ENCODE measurements around the gene ETS1.

ETS1 gene

DNA sequence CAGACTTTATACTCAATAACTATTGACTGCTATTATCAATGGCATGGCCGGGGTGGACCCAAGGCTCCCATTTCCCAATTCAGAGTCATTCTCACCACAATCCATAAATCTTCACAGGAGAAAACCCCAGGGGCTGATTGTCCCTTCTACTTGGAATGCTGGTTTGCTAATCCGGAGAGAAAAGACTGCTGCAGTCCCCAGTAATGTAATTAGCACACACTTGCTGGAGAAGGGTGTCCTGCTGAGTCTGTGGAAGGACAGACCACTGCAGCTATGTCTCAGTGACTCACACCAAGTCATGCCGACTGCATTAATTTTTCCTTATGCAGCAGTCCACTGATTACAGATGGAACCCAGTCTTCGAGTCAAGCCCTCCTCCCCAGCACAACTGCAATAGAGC is 5.9 kb upstream of the ETS1 start:
- no peak for DNase-seq

DNA sequence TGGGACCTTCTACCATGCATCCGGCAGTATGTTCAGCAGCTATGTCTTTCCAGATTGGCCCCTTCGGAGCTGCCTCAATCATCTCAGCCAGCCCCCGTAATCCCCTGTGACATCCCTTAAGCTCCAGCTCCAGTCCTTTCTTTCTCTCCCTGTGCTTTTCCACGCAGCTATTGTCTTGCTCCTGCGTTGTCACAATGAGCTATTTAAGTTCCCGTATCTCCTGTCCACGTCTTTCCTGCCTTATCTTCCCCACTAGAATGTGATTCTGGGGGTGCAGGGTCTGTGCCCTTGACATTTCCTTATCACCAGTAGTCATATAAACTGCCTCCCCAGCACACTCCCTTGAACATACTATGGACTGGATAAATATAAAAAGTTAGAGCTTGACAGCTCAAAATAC is 5.1 kb upstream of the ETS1 start:
- DNase-seq = no peak

DNA sequence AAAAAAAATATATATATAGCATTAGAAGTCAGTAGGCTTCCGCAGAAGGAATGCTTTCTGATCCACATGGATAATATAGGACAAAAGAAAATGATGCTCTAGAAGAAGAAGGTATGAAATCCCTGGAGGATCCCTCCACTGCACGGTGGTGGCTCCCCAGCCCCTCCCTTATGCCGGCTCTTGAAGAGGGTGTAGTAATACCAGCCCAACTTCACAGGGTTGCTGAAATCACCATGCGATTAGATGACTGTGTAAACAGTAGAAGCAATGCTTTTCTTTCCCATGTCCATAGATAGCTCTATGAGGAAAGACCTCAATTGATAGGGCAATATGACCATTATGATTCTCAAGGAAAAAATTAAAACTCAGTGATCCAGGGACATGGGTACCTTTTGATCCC is 3.2 kb upstream of the ETS1 start:
- no peak for DNase-seq

DNA sequence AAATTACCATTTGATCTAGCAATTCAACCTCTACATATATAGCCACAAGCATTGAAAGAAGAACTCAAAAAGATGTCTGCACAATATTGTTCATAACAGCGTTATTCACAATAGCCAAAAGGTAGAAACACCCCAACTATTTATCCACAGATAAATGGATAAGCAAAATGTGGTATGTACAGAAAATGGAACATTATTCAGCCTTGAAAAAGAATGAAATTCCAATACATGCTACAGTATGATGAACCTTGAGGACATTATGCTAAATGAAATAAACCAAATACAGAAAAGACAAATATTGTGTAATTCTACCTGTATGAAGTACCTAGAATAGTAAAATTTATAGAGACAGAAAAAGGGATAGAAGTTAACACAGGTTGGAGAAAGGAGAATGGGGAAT is 2.6 kb upstream of the ETS1 start:
- DNase-seq = no peak

DNA sequence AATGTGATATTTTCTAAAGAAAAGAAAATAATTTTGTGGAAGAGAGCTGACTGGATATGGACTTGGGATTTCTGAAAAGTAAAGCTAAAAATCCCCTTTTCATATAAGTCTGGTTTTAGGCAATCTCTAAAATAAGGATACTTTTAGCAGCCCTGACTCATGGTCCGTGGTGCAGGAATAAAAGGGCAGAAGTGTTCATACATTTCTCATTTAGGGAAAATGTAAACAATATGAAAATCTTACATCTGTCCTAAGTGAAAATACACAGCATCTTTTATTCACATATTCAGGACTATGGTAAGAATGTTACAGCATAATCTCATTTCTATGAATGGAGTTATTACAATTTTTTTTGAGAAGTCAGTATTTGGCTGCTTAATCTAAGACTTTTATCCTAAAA is 735 bp upstream of the ETS1 start:
- DNase-seq = no peak

DNA sequence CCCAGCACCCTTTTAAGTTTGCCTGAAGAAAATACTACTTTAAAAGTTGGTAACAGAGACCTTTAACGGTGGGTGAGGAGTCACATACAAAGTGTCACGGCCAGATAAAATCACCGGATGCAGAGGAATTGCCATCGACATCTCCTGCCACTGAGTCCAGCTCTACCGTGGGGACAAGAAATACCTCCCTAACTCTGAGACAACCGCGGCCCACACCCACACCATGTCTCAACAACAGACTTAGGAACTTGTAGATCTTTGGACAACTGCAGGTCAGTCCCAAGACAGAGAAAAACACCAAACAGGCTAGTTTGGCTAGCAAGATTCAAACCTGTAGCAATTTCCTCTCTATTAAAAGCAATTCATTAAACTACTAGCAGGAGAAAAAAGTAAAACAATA is 669 bp downstream of the ETS1 start:
- DNase-seq = no peak

DNA sequence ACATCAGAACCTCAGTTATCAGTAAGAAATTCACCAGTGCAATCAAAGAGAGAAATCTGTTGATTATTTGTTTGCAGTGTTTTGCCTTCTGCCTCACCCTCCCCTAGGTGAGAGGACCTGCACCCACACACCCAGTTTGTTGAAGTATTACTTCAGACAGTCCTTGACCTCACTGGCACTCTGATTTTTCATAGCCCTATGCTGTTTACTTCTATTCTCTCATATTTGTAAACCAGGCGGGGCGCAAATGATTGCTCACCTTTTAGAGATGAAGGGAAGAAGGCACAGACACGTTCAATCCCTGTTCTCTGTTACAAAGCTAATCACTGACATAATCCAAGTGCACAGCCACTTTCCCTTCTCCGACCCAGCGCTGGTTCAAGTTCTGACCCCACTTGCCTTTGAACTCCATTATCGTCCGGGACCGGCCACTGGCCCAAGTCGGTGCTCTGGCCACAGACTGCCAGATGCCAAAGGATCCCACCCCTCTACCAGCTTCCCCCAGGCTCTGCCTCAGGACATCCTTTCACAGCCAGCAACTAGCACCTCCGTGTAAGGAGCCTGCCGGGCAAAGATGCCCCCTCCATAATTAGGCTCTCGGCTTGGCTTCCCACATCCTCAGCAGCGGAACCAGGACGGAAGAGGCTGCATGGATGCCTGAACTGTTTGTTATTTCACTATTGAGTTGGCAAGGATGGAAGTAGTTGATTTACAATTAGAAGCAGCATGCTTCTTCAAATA is 1.7 kb downstream of the ETS1 start:
- DNase-seq = no peak

DNA sequence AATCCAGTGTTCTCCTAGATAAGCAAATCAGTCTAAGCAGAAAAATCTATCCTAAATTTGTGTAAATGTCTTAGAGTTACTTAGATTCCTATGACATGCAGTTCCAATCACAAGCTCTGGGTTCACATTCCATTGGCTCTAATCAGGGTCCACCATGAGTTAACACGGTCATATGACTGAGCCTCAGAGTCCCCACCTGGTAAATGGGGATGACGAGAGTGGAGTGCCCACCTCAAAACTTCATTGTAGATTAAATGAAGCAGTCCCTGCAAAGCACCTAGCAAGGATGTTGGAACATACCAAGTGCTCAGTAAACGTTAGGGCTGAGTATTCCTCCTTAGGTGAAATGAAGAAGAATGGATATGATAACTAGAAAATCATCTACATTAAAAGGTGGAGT is 3.1 kb downstream of the ETS1 start:
- no peak for DNase-seq

DNA sequence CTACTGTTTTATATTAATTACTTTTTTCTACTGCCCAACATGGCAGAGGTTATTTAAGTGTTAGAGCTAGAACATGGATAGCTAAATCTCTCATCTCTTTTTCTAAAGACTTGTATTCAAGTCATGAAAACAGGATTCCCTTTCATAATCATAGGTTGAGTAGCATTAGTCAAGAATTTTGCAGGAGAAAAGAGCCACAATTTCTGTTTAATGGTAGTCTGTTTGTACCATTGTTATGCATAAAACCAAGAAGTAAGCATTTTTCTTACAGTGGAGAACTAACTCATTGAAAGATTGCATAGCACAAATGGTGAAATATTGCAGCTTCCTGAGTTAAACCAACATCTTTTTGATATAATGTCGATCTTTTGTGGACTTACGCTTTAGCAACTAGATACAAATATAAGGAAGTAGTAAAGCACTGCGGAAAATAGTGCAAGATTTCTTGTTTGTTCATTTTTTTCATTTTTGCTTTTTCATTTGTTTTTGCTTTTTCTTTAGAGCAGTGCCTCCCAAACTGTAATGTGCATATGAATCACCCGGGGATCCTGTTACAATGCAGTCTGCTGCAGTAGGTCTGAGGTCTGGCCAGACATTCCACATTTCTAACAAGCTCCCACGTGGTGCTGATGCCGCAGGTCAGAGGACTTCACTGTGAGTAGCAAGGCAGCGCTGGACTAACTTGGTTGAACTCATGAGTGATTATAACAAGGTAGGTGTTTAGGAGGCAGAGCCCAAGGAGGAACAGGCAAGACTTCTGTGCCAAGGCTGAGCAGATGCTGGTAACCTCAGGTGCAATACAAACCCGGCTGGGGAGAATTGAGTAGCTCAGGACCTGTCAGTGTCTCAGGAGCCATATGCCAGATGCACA is 4.6 kb downstream of the ETS1 start:
- DNase-seq = peak; percentile 40 to 43

DNA sequence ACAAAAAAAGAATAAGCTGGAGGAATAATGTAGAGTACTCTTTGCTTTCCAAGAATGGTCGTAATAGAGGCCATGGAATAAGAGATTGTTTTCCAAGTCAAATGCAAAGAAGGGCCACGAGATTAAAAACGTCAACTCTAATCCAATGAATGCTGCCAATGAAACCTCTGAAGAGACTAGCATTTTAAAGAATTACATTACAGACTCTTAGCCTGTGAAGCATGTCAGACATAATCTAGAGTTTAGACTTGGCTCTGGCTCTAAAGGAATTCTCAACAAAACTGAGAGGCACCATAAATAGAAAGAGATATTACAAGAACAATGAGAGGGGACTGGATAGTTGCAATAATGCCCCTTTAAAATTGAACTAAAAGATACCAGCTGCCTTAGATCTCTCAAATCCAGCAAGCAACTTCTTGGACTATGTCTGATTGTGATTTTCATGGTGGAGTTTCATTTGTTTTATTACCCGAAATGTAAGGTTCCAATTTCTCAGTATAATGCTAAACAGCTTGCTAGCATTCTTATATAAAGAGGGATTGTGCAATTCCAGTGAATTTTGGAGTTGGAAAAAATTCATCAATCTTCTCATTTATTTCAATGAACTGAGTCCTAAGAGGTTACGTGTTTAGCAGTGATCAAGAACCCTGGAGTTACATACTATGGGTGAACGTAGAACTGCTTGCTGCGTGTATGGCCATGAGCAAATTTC is 5.6 kb downstream of the ETS1 start:
- no peak for DNase-seq

DNA sequence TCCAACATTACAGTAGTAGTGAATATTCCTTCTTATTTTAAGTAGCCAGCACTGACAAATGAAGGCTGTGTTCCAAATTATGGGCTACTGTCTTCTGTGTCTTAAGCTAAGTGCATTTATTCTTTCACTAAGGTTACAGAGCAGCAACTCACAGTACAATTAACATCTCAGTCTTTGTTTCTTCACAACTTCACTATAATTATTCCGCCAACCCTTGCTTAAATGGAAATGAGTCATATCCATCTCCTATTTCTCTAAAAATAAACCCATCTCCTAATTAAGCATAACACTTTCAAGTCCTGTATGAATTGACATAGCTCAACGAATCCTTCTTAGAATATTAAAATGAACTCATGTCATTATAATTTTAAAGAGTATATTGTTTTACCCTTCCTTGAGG is 6.7 kb downstream of the ETS1 start:
- DNase-seq = no peak

DNA sequence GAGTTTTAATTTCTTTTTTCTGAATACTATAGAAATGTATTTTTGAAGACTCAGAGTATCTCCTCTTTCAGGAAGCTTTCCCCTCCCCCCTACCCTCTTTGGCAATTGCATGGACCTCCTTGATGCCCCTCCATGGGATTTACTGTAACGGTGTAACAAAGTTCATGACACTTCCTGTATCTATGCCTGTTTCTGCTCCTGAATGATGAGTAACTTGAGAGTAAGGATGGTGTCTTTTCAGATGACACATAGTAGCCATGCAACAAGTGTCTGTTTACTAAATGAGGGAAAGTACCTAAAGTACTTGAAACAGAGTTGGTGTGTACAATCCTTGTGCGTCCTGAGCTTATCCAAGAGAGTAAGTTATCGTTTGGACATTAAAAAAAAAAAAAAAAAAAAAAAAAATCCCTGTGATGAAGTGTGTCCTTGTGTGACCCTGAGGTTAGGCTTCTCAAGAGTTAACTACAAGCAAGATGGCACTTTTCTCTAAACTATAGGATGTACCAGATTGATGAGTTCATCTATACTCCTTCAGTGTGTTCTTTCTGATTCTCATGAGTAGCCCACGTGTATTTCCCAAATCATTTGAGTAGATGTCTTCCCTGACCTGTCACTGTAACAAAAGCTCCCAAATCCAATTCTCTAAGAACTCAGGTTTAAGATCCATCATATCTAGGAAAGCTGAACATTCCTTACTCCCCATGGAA is 7.4 kb downstream of the ETS1 start:
- DNase-seq = peak in 1 of 2 experiments; percentile 41

DNA sequence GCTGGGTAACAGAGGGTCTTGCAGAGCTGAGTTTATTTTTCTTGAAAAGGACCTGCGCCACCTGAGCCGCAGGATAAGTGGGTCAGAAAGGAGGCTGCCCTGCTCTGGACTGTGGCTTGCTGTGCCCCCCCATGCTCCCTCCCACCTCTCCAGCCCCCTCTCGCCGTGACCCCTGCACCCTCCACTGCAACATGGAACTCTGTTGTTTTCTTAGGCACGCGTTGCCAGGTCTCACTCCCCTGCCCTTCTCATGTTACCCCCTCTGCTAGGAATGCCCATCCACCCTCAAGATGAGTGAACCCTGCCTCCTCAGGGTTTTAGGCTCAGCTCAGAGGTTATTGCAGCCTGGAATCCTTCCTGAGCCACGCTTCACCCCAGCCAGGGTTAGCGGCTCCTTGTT is 10.8 kb downstream of the ETS1 start:
- DNase-seq = no peak

DNA sequence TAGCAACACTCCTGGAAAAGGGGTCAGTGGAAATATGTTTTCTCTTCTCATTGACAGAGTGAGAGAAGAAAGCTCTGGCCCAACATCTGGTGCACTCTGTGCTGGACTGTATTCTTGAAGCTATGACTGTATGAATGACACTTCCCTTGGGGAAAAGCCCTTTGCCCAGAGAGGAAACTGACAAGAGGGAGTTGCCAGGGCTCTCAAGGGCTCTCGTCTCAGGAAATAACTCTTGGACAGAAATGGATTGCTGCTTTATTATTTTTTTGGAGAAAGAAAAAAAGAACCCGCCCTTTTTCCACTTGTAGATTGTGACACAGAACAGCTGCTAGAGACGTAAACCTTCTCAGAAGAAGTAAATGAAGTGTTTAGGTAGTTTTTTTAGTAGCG is 11.4 kb downstream of the ETS1 start:
- no peak for DNase-seq

DNA sequence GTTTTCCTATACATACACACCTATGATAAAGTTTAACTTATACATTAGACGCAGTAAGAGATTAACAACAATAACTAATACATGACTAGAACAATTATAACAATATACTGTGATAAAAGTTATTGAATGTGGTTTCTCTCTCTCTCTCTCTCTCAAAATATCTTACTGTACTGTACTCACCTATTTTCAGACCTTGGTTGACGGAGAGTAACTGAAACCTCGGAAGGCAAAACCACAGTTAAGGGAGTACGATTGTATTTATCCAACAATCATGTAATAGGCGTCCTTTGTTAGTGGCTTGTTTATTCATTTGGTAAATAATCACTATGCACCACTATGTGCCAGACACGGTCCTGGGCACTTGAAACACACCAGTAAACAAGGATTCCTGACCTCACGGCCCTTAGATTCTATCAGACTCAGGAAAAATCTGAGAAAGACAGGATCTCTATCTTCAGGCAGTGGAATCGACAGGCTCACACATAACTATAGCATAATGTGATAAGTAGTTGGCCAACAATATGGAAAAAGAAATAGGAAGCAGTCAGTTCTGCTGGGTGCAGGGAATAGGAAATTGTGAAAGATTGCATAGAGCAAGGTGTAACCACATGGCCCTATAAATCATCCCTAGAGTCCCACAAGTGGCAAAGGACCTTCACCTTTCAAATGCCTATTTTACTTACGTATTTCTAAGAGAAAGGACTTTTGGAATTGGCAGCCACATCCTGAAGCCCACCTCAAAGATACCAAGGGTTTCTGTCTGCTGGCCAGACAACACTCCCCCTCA is 12.0 kb downstream of the ETS1 start:
- no peak for DNase-seq

DNA sequence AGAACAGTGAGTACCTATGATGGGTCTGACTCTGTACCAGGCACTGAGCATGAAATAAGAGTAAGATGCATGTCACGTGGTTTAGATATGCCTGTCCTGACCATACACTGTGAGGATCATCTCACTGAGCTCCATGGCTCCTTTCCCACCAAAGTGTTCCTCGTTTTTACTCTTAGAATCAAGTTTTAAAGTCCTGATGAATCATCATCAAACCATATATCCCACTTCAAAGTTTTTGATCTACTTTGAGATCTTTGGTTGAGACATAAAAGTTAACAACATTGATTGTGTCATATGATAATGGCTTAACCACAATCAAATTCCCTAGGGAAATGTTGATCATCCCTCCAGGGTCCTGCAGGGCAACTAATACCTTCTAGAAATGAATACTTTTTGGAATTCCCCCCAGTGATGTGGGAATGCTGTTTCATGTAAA is 12.8 kb downstream of the ETS1 start:
- DNase-seq = no peak

DNA sequence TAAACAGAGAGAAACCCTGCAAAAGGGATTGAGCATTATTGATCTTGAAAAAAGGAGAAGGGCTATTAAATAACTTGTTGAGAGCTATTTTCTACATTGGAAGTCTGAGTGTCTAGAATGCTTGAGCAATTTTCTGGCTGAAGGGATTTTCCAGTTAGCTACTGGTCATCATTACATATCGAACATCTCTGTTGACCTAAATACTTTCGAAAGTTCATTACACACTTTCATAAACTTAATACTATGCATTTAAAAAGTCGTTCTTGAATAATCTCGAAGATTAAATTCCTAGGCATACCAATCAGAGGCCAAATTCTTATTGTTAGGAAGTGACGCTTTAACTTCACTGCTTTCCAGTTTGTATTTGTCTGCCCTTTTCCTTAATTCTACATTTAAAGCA is 13.7 kb downstream of the ETS1 start:
- no peak for DNase-seq

DNA sequence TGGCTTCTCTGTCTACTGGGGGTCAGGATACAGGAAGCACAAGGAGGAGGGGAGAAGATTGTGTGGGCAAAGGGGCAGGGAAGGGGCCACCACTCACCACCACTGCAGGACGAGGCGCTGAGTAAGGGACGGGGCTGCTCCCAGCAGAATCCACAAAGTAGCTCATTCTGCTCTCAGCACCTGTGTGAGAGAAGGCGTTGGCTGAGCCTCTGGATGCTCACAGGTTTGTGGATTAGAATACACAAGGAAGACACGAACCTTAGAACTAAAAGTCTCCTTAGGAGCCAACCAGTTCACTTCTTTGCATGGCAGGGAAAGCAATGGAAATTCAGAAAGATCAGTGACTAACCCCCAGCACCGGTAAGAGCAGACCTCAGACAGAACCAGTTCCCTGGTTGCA is 14.4 kb downstream of the ETS1 start:
- DNase-seq = no peak

DNA sequence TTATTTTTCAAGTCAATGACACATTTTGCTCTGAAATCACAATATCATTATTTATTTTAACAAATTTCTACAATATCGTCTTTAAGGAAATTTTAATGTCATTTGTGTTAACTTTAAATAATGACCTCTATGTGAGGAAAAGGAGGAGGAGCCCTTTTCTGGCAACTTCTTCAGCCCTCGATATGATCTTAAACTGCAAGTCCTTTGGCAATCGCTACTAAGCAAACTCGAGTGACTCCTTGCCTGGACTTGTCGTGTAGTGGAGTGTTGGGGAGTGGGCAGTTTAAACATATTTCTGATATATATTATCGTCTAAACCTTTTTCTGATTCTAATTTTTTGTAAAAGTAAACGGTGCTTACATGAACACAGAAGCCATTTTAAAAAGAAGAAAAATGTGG is 16.7 kb downstream of the ETS1 start:
- DNase-seq = no peak

DNA sequence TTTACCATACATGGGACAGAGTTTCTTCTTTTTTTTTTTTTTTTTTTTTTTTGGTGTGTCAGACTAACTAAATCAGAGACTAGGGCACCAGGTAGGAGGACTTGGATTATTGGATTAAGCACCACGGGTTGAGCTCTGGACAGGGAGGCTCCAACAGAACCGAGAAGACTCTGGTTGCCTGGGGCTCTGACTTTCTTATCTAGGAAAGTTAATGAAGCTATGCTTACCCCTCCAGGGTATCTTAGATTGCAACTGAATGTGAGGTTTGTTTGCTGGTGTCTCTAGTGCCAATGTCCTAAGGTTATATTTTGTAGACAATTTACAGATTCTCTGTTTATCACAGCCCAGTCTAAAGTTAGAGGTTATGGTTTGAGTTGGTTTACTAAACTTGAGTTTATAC is 18.1 kb downstream of the ETS1 start:
- no peak for DNase-seq

DNA sequence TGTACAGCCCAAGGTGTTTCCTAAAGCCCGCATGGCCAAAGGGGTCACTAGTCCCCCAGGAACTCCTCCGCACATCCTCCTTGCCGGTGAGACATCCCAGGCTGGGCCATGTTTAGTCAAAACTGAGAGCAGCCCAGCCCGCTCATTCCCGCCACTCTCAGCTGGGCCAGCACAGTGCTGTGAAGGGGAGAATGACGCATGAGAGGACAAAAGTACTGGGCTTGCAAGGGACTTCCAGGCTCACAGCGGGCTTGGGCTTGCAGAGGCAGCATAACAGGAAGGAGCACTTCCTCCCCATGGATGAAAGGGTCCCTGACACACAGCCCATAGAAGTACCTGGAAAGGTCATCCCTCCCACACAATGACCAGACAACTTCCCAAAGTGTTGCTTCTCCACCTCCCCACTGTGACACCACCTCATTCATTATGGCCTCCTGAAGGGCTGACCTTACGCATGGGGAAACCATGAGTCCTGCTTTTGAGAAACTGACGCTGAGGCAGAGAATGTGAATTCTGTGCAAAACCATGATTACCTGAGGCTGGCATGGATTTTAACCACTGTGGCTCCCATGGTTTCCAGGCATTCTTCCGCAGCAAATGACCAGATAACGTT is 19.1 kb downstream of the ETS1 start:
- DNase-seq = peak; percentile 39 to 46

DNA sequence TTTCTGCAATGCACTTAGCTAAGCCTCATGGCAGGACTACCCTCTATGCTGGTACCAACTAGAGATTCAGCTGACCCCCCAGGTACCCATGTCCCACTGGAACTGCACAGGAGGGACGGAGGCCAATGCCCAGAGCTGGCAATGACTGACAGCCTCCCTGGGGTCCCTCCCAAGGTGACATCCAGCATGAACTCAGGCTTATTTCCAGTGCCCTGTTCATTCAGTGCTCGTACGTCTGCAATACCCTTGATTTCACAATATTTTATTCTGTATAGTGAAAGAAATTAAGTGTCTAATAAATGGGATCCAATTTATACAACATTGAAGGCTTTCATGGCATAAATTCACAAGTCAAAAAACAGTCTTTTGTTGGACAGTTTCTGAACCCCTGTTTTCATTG is 20.2 kb downstream of the ETS1 start:
- no peak for DNase-seq

Data from activated T-cell treated with anti-CD3 and anti-CD28 coated beads, Interleukin-2, amount 50 U/mL, for 48 hours (primary cell).